ENCODE measurements around the gene PRSS8. TPM values are rescaled to one million over a fixed set of nuclear protein-coding genes. Genes with fewer than 3 reads are reported as not detected.

PRSS8 gene
- total RNA-seq, 1 donor from 2014 or later = not detected

GRCh38 chr16:31087971-31088370 is 47.6 kb downstream of the PRSS8 start:
- Mint-ChIP-seq H3K36me3 (ENCODE audit: low read depth) (peaks cover 2% of the 10 kb centered on the region), H3K27me3 (ENCODE audit: low read depth) (no peaks in the 10 kb centered on the region), H3K9me3 (no peaks in the 10 kb centered on the region), H3K4me3 (no peak overlapping the region), H3K27ac (ENCODE audit: unreplicated experiment) (no peak overlapping the region), H3K4me1 (no peaks in the 10 kb centered on the region)
- TF ChIP-seq, protein P1, sequence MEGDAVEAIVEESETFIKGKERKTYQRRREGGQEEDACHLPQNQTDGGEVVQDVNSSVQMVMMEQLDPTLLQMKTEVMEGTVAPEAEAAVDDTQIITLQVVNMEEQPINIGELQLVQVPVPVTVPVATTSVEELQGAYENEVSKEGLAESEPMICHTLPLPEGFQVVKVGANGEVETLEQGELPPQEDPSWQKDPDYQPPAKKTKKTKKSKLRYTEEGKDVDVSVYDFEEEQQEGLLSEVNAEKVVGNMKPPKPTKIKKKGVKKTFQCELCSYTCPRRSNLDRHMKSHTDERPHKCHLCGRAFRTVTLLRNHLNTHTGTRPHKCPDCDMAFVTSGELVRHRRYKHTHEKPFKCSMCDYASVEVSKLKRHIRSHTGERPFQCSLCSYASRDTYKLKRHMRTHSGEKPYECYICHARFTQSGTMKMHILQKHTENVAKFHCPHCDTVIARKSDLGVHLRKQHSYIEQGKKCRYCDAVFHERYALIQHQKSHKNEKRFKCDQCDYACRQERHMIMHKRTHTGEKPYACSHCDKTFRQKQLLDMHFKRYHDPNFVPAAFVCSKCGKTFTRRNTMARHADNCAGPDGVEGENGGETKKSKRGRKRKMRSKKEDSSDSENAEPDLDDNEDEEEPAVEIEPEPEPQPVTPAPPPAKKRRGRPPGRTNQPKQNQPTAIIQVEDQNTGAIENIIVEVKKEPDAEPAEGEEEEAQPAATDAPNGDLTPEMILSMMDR (conservative IDR thresholded peaks at IDR 0.05) = no peak
- no peak for DNase-seq (ENCODE audit: low read depth, low spot score)

DNA sequence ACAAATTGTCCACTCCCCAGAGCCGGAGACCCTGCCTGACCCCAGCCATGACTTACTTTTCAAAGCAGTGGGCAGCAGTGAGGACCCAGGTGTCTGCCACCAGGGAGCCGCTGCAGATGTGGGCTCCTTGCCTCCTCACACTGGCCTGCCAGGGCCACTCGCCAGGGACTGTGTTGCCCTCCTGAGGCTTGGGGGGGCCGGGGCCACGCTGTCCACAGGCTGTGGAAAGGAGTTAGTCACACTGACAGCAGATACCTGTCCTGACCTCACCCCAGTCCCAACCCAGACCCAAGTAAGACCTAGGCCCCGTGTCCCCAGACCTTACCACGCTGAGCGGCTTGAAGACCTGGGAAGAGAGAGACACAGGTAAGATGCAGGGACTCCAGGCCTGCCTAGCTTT is 48.0 kb downstream of the PRSS8 start:
- H3K27ac Mint-ChIP-seq (ENCODE audit: unreplicated experiment) = no peak overlapping the region
- no peaks in the 10 kb centered on the region for H3K4me1 Mint-ChIP-seq

GRCh38 chr16:31086629-31086906 is 49.0 kb downstream of the PRSS8 start:
- Mint-ChIP-seq H3K36me3 (ENCODE audit: low read depth) (peaks cover 2% of the 10 kb centered on the region), H3K4me3 (peak overlapping the region; percentile 34), H3K9me3 (no peaks in the 10 kb centered on the region), H3K27me3 (ENCODE audit: low read depth) (peaks cover 2% of the 10 kb centered on the region), H3K27ac (ENCODE audit: unreplicated experiment) (no peak overlapping the region), H3K4me1 (peaks cover 4% of the 10 kb centered on the region)
- TF ChIP-seq, protein P1 (conservative IDR thresholded peaks at IDR 0.05) = no peak
- DNase-seq (ENCODE audit: low read depth, low spot score) = no peak

More for the DNA sequence above, 48.0 kb downstream of the PRSS8 start:
- peaks cover 2% of the 10 kb centered on the region for H3K36me3 Mint-ChIP-seq (ENCODE audit: low read depth)
- H3K9me3 Mint-ChIP-seq = no peaks in the 10 kb centered on the region
- peak overlapping the region; percentile 65 for H3K4me3 Mint-ChIP-seq
- DNase-seq (ENCODE audit: low read depth, low spot score) = no peak
- no peaks in the 10 kb centered on the region for H3K27me3 Mint-ChIP-seq (ENCODE audit: low read depth)
- TF ChIP-seq, protein P1 (conservative IDR thresholded peaks at IDR 0.05) = no peak

DNA sequence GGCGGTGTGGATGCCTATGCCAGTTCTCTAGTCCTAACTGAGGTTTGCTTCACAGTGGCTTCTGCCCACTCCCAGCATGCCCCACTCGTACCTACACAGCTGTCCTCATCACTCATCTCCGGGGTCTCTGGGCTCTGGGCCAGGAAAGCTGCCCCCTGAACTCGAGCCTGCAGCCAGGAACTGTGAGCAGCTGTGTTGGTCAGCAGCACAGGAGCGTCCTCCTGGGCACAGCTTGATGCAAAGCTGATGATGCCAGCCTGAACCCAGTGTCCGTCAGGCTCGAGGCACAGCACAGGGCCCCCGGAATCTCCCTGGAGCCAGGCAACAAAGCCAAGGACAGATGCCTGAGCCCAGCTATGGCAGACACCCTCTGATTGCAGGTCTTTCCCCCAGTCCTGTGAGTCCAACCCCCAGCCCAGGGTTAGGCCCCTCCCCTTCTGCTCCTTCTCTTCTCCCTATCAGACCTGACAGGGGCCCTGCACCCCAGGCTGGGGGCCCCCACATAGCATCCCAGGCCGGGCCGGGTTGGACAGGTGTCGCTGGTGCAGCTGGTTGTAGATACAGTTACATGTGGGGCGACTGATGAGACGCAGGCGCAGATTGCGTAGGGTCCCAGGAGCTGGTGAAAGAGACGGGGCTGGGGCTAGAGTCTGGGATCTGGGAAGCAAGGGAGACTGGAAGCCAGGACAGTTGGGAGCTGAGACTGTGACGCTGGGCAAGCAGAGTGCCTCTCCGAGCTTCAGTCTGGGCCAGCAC is 49.5 kb downstream of the PRSS8 start:
- peaks cover 2% of the 10 kb centered on the region for H3K27me3 Mint-ChIP-seq (ENCODE audit: low read depth)
- H3K36me3 Mint-ChIP-seq (ENCODE audit: low read depth) = peaks cover 2% of the 10 kb centered on the region
- peak overlapping the region; percentile 34 for H3K4me3 Mint-ChIP-seq
- peaks cover 4% of the 10 kb centered on the region for H3K4me1 Mint-ChIP-seq
- DNase-seq (ENCODE audit: low read depth, low spot score) = no peak
- TF ChIP-seq, protein P1 (conservative IDR thresholded peaks at IDR 0.05) = no peak
- no peaks in the 10 kb centered on the region for H3K9me3 Mint-ChIP-seq
- peak overlapping the region; percentile 67 for H3K27ac Mint-ChIP-seq (ENCODE audit: unreplicated experiment)

DNA sequence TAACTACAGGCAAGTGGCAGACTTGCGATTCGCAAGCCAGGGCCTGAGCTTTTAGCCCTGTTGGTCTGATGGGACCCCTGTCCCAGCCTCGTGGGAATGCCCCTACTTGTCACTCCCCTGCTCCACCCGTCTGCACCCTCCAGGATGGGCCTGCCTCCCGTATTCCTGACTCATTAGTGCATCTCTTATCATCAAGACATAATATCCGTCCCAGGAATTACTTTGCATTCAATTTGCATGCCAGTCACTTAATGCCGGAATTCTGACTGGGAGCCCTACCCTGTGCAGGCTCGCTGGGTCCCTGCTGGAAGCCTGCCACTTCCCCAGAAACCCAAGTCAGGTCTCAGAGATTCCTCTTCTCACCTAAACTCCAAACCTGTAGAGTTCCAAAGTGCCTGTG is 50.1 kb downstream of the PRSS8 start:
- Mint-ChIP-seq H3K27ac (ENCODE audit: unreplicated experiment) (peak overlapping the region; percentile 90), H3K4me1 (peaks cover 4% of the 10 kb centered on the region), H3K9me3 (no peaks in the 10 kb centered on the region), H3K36me3 (ENCODE audit: low read depth) (peaks cover 3% of the 10 kb centered on the region), H3K4me3 (peak overlapping the region; percentile 2), H3K27me3 (ENCODE audit: low read depth) (peaks cover 2% of the 10 kb centered on the region)
- TF ChIP-seq, protein P1 (conservative IDR thresholded peaks at IDR 0.05) = no peak
- DNase-seq (ENCODE audit: low read depth, low spot score) = no peak
